GM20000 (cell line): ENCODE data around the gene CRTC3.

Source experiments
- DNase-seq: peaks from one replicate; pipeline ENCODE4 v3.0.0; 2012; ENCODE audit warnings: low spot score
- TF ChIP-seq, protein P1 (sequence below): IDR thresholded peaks from 2 replicates; pipeline ENCODE4 v1.5.1; 2012; ENCODE audit warnings: mild to moderate bottlenecking, control low read depth; ENCODE audit errors: extremely low read depth, missing control alignments

CRTC3 gene

GRCh38 chr15:90603893-90604292 is 74.2 kb downstream of the CRTC3 start:
- TF ChIP-seq, protein P1, sequence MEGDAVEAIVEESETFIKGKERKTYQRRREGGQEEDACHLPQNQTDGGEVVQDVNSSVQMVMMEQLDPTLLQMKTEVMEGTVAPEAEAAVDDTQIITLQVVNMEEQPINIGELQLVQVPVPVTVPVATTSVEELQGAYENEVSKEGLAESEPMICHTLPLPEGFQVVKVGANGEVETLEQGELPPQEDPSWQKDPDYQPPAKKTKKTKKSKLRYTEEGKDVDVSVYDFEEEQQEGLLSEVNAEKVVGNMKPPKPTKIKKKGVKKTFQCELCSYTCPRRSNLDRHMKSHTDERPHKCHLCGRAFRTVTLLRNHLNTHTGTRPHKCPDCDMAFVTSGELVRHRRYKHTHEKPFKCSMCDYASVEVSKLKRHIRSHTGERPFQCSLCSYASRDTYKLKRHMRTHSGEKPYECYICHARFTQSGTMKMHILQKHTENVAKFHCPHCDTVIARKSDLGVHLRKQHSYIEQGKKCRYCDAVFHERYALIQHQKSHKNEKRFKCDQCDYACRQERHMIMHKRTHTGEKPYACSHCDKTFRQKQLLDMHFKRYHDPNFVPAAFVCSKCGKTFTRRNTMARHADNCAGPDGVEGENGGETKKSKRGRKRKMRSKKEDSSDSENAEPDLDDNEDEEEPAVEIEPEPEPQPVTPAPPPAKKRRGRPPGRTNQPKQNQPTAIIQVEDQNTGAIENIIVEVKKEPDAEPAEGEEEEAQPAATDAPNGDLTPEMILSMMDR: peak; percentile 23
- no peak for DNase-seq

GRCh38 chr15:90606641-90607040 is 76.9 kb downstream of the CRTC3 start:
- TF ChIP-seq, protein P1: no peak

GRCh38 chr15:90607361-90607760 is 77.6 kb downstream of the CRTC3 start:
- TF ChIP-seq, protein P1: no peak
- no peak for DNase-seq

More at GRCh38 chr15:90606641-90607040, 76.9 kb downstream of the CRTC3 start:
- DNase-seq: no peak

DNA sequence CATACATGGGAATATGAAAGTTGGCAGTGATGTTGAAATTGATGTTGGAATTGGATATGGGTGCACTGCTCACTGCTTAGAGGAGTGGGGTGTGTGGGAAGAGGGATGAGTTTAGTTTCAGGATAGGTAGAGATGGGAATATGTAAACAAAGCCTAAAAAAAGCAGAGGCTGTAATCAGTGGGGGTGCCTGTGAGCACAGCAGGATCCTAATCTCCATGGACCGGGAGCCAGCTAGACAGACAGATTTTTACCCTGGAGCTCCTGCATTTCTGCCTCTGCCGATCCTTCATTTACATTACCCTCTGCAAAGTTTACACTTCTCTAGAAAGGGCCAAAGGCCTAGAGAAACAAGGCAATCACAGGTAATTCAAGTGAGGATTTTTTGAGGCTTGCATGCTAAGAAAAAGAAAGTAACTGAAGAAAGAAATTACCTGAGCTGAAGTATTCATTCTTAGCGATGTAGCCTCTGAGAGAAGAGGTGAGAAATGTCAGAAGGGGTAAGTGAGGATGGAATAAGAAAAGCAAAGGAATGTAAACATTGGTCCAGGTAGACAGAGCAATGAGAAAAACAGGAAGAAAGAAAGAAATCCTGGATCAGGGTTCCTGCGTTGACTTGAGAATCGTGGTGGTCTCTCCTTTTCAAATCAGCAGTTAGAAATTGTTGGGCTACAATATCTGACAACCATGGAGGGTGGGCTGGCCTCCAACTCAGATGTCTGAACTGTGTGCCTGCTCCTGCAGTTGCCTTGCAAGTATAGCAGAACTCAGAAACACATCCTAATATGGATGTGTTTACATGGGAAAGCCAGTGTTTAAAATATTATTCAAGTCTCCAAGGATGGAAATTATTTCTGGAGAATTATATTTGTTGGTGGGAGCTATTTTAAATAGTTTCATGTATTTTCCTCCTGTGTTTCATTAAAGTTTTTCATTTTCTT is 79.8 kb downstream of the CRTC3 start:
- DNase-seq: no peak
- TF ChIP-seq, protein P1: no peak

GRCh38 chr15:90610190-90610589 is 80.5 kb downstream of the CRTC3 start:
- TF ChIP-seq, protein P1: no peak
- no peak for DNase-seq

- no peak for DNase-seq
- TF ChIP-seq, protein P1: no peak
Observed at GRCh38 chr15:90611157-90611556, 81.4 kb downstream of the CRTC3 start.

DNA sequence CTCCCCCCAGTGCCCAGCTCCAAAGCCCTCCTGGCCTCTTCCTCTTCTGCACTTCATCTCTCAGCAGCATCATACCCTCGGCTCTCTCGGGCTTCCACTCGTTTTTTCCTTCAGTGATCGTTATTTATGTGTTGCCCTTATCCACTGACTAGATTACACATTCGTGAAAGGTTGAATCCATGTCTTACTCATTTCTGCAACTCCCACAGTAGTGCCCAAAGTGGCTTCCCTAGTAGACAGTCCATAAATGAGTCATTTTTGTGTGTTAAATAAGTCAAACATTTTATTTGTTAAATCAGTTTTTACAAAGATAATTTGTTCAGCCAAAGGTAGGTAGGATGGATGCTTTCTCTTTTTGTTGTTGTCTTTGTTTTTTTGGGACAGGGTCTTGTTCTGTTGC is 87.4 kb downstream of the CRTC3 start:
- no peak for DNase-seq
- TF ChIP-seq, protein P1: no peak
